HL-60 (cell line): ENCODE results near the gene MICAL2.

Experiments
- GABPA ChIP-seq: IDR thresholded peaks from 2 replicates; pipeline ENCODE4 v1.6.1; 2012; ENCODE audit warnings: low read depth
- POLR2AphosphoS5 ChIP-seq: IDR thresholded peaks from 2 replicates; pipeline ENCODE4 v1.6.1; 2012; ENCODE audit warnings: low read depth
- SPI1 ChIP-seq: IDR thresholded peaks from 2 replicates; pipeline ENCODE4 v1.6.1; 2012; ENCODE audit warnings: low read depth, mild to moderate bottlenecking, borderline replicate concordance
- TF ChIP-seq, protein P1 (sequence below): IDR thresholded peaks from one replicate; pipeline ENCODE4 v1.5.1; 2011; ENCODE audit warnings: low read length, control low read depth, inconsistent platforms; ENCODE audit not compliant: insufficient read depth
- TF ChIP-seq, protein P2 (sequence below): IDR thresholded peaks from 2 replicates; pipeline ENCODE4 v1.6.1; 2012; ENCODE audit warnings: low read depth; ENCODE audit not compliant: insufficient replicate concordance

DNA sequence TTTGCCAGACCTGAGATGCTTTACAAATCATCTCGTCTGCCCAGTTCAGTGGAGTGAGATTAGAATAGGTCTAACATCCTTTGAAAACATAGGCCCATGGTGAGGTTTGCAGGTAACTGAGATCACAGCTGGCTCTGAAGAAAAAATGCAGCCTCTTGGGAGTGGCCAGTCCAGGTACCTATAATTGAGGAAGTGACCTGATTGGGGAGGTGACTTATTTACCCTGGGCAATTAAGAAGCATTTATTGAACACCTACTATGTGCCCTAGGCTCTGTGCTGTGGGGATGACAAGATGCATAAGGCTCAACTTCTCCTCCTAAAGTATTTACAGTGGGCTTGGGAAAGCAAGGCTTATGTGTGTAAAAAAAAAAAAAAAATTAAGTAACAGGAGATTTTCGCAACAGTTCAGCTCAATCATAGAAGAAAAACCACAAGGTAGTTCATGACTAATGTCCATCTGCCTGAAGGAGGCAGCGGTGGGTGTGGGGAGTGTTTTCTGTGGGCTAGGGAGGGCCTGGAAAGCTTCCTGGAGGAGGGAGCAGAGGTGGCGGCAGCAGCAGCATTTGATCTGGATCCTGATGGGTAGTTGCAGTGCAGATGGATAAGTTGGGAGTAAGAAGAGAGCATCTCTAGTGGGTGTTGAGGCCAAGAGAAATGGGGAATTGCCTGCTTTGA lies 16.1 kb downstream of the MICAL2 start:
- peak; percentile 34; the same call in 1 of the 2 replicates for TF ChIP-seq POLR2AphosphoS5
- TF ChIP-seq, protein P1, sequence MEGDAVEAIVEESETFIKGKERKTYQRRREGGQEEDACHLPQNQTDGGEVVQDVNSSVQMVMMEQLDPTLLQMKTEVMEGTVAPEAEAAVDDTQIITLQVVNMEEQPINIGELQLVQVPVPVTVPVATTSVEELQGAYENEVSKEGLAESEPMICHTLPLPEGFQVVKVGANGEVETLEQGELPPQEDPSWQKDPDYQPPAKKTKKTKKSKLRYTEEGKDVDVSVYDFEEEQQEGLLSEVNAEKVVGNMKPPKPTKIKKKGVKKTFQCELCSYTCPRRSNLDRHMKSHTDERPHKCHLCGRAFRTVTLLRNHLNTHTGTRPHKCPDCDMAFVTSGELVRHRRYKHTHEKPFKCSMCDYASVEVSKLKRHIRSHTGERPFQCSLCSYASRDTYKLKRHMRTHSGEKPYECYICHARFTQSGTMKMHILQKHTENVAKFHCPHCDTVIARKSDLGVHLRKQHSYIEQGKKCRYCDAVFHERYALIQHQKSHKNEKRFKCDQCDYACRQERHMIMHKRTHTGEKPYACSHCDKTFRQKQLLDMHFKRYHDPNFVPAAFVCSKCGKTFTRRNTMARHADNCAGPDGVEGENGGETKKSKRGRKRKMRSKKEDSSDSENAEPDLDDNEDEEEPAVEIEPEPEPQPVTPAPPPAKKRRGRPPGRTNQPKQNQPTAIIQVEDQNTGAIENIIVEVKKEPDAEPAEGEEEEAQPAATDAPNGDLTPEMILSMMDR, result no peak
- TF ChIP-seq, protein P2, sequence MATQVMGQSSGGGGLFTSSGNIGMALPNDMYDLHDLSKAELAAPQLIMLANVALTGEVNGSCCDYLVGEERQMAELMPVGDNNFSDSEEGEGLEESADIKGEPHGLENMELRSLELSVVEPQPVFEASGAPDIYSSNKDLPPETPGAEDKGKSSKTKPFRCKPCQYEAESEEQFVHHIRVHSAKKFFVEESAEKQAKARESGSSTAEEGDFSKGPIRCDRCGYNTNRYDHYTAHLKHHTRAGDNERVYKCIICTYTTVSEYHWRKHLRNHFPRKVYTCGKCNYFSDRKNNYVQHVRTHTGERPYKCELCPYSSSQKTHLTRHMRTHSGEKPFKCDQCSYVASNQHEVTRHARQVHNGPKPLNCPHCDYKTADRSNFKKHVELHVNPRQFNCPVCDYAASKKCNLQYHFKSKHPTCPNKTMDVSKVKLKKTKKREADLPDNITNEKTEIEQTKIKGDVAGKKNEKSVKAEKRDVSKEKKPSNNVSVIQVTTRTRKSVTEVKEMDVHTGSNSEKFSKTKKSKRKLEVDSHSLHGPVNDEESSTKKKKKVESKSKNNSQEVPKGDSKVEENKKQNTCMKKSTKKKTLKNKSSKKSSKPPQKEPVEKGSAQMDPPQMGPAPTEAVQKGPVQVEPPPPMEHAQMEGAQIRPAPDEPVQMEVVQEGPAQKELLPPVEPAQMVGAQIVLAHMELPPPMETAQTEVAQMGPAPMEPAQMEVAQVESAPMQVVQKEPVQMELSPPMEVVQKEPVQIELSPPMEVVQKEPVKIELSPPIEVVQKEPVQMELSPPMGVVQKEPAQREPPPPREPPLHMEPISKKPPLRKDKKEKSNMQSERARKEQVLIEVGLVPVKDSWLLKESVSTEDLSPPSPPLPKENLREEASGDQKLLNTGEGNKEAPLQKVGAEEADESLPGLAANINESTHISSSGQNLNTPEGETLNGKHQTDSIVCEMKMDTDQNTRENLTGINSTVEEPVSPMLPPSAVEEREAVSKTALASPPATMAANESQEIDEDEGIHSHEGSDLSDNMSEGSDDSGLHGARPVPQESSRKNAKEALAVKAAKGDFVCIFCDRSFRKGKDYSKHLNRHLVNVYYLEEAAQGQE, result no peak
- no peak for TF ChIP-seq GABPA
- peak; percentile 66; the same call in 1 of the 2 replicates for TF ChIP-seq SPI1
